HepG2 (cell line): ENCODE results near the gene TRIAP1.

Experiments used
- GLI4 ChIP-seq: sonication (generic); formaldehyde crosslinking; IDR thresholded peaks from 2 replicates; pipeline ENCODE4 v1.5.1; 2020; ENCODE audit warnings: missing genetic modification reagents, mild to moderate bottlenecking, moderate library complexity, borderline replicate concordance
- ZNF883 ChIP-seq: sonication (generic); formaldehyde crosslinking; IDR thresholded peaks from 2 replicates; pipeline ENCODE4 v1.5.1; 2020; ENCODE audit warnings: mild to moderate bottlenecking, missing genetic modification reagents; ENCODE audit errors: not compliant biosample characterization

- TF ChIP-seq ZNF883 (CRISPR knock-in tag), result no peak
- no peak for TF ChIP-seq GLI4 (CRISPR knock-in tag)
Measured at GRCh38 chr12:120421701-120422100, 24.5 kb downstream of the TRIAP1 start.
